K562 (cell line): ENCODE measurements around the gene FAM174C. TPM values are rescaled to one million over a fixed set of nuclear protein-coding genes. Genes with fewer than 3 reads are reported as not detected.

Experiments used
- ATAC-seq: fragments of 200-7000 bp; cut with Tn5 transposase; 3 replicates; pipeline ENCODE4 v1.9.1; 2020; ENCODE audit warnings: moderate library complexity
- BruUV-seq: library from RNA; stranded (reverse); fragments of 400-500 nt; replicated peaks from 2 replicates; lab custom pipeline; 2021; lab: Mats Ljungman, UMichigan
- CTCF ChIA-PET: fragments of 300-600 bp; formaldehyde crosslinking; extraction: SDS; loops from one replicate; lab custom pipeline; 2021; ENCODE audit warnings: low intra/inter-chr PET ratio; lab: Yijun Ruan, JAX
- POLR2A ChIA-PET: fragments of 300-600, 350-650 bp; sonication (Branson Sonifier 250); formaldehyde crosslinking; extraction: SDS; loops from one replicate; lab custom pipeline; 2021; ENCODE audit warnings: antibody characterized with exemption, inconsistent platforms; lab: Yijun Ruan, JAX
- DNase-seq, 4 experiments: peaks; one replicate each; pipeline versions ENCODE4 v3.0.0 to v3.0.0-alpha.2; 2011 to 2018; ENCODE audit warnings: low spot score in 3 of 4, mixed read lengths in 3 of 4; ENCODE audit errors: extremely low read depth in 1 of 4
- FAIRE-seq: peaks from 2 replicates; lab custom pipeline; 2011; peaks lifted over from hg19 to GRCh38; lab: Jason Lieb, UNC
- H2AFZ ChIP-seq: 2 replicates; pipeline ENCODE4 v1.6.0; 2011; ENCODE audit warnings: low read depth, low read length, control low read depth, inconsistent platforms
- H3K27ac ChIP-seq: fragments of 200-600 bp; 3 replicates; pipeline ENCODE4 v1.8.0; 2011; ENCODE audit warnings: low read depth, mild to moderate bottlenecking, control low read depth, inconsistent platforms, low read length, moderate library complexity, mixed read lengths; ENCODE audit errors: extremely low read depth
- H3K27me3 ChIP-seq, 2 experiments: fragments of 300-600 bp in 1 of 2; 2 replicates in 1 of 2; 3 replicates in 1 of 2; pipeline versions ENCODE4 v1.6.0 to v1.8.0; 2011; ENCODE audit warnings: inconsistent platforms in 2 of 2, low read length in 2 of 2, mild to moderate bottlenecking in 1 of 2, mixed read lengths in 1 of 2, moderate library complexity in 1 of 2; ENCODE audit not compliant: control insufficient read depth in 2 of 2, insufficient read depth in 2 of 2
- H3K36me3 ChIP-seq: fragments of 300-600 bp; 3 replicates; pipeline ENCODE4 v1.8.0; 2011; ENCODE audit warnings: mild to moderate bottlenecking, low read length, inconsistent platforms; ENCODE audit not compliant: control insufficient read depth, insufficient read depth
- H3K4me1 ChIP-seq, 2 experiments: fragments of 200-600 bp in 1 of 2; replicated peaks in 1 of 2; 2 replicates in 1 of 2; 3 replicates in 1 of 2; pipeline versions ENCODE4 v1.5.1 to v1.8.0; 2011; ENCODE audit warnings: inconsistent platforms in 2 of 2, low read length in 2 of 2, mild to moderate bottlenecking in 1 of 2, mixed read lengths in 1 of 2, moderate library complexity in 1 of 2; ENCODE audit not compliant: control insufficient read depth in 2 of 2, insufficient read depth in 2 of 2
- H3K4me2 ChIP-seq: 2 replicates; pipeline ENCODE4 v1.6.1; 2011; ENCODE audit warnings: low read length, control low read depth, inconsistent platforms, mixed read lengths; ENCODE audit not compliant: insufficient read depth
- H3K4me3 ChIP-seq: fragments of 200-600 bp; sonication (generic), shearing (Covaris generic); 2 replicates; pipeline ENCODE4 v1.5.1; 2016; ENCODE audit warnings: control low read depth, inconsistent platforms
- H3K79me2 ChIP-seq: fragments of 200-600 bp; 3 replicates; pipeline ENCODE4 v1.8.0; 2011; ENCODE audit warnings: low read length, inconsistent platforms; ENCODE audit not compliant: control insufficient read depth, insufficient read depth
- H3K9ac ChIP-seq, 2 experiments: 2 replicates each; pipeline versions ENCODE4 v1.6.0 to v1.6.1; 2011; ENCODE audit warnings: low read depth in 2 of 2, low read length in 2 of 2, control low read depth in 1 of 2, inconsistent platforms in 1 of 2, mild to moderate bottlenecking in 1 of 2, mixed read lengths in 1 of 2; ENCODE audit not compliant: insufficient read depth in 1 of 2
- H3K9me1 ChIP-seq: one replicate; pipeline ENCODE4 v1.6.0; 2011; ENCODE audit warnings: inconsistent platforms, mild to moderate bottlenecking, low read length, moderate library complexity; ENCODE audit not compliant: control insufficient read depth, insufficient read depth
- H3K9me3 ChIP-seq: replicated peaks from 2 replicates; pipeline ENCODE4 v1.5.1; 2011; ENCODE audit warnings: low read depth, low read length, inconsistent platforms; ENCODE audit not compliant: control insufficient read depth, insufficient read depth
- H4K20me1 ChIP-seq: replicated peaks from 2 replicates; pipeline ENCODE4 v1.6.1; 2011; ENCODE audit warnings: low read length, inconsistent platforms, mixed read lengths; ENCODE audit not compliant: control insufficient read depth, insufficient read depth
- BCLAF1 ChIP-seq, 2 experiments: fragments of 450-650 bp in 1 of 2; IDR thresholded peaks; 2 replicates each; pipeline ENCODE4 v1.6.1; 2011 to 2017; ENCODE audit warnings: low read depth in 2 of 2, antibody characterized with exemption in 1 of 2, borderline replicate concordance in 1 of 2, low read length in 1 of 2, mild to moderate bottlenecking in 1 of 2, mixed read lengths in 1 of 2; ENCODE audit not compliant: control insufficient read depth in 1 of 2
- DDX20 ChIP-seq: fragments of 450-650 bp; IDR thresholded peaks from 2 replicates; pipeline ENCODE4 v1.6.1; 2016; ENCODE audit warnings: missing genetic modification characterization, low read depth, mild to moderate bottlenecking, missing compliant biosample characterization, moderate library complexity
- HDAC6 ChIP-seq: IDR thresholded peaks from 2 replicates; pipeline ENCODE4 v1.6.1; 2012; ENCODE audit warnings: low read depth, mild to moderate bottlenecking, control low read depth, inconsistent platforms, low read length, moderate library complexity
- HEY1 ChIP-seq: fragments of 250-450 bp; sonication (Bioruptor Pico); IDR thresholded peaks from 2 replicates; pipeline ENCODE4 v1.5.0; 2020; ENCODE audit warnings: mild to moderate bottlenecking, moderate library complexity, borderline replicate concordance
- KLF6 ChIP-seq: fragments of 250-450 bp; sonication (Bioruptor Pico); IDR thresholded peaks from 2 replicates; pipeline ENCODE4 v1.4.0; 2020; ENCODE audit warnings: mild to moderate bottlenecking, moderate library complexity, borderline replicate concordance
- MECOM ChIP-seq: fragments of 250-450 bp; sonication (Bioruptor Pico); IDR thresholded peaks from 2 replicates; pipeline ENCODE4 v1.8.0; 2022; ENCODE audit warnings: inconsistent platforms
- MTA3 ChIP-seq: fragments of 450-650 bp; formaldehyde crosslinking; IDR thresholded peaks from 2 replicates; pipeline ENCODE4 v1.6.1; 2017; ENCODE audit warnings: mild to moderate bottlenecking, borderline replicate concordance
- MYBL2 ChIP-seq, 2 experiments: fragments of 450-650 bp in 1 of 2; sonication (generic) in 1 of 2; formaldehyde crosslinking in 1 of 2; IDR thresholded peaks; 2 replicates each; pipeline versions ENCODE4 v1.6.1 to v1.8.1; 2017 to 2022; ENCODE audit warnings: borderline replicate concordance in 1 of 2, inconsistent platforms in 1 of 2, low read depth in 1 of 2, mild to moderate bottlenecking in 1 of 2, missing genetic modification reagents in 1 of 2, moderate library complexity in 1 of 2
- OTX1 ChIP-seq: fragments of 450-650 bp; formaldehyde crosslinking; IDR thresholded peaks from 2 replicates; pipeline ENCODE4 v1.4.0; 2022; ENCODE audit warnings: mild to moderate bottlenecking
- ZBTB2 ChIP-seq: fragments of 450-650 bp; IDR thresholded peaks from 2 replicates; pipeline ENCODE4 v1.6.1; 2016; ENCODE audit warnings: antibody characterized with exemption
- ZFPM2 ChIP-seq: fragments of 250-450 bp; sonication (Bioruptor Pico); IDR thresholded peaks from 2 replicates; pipeline ENCODE4 v1.5.1; 2022; ENCODE audit warnings: mild to moderate bottlenecking
- ZNF184 ChIP-seq: sonication (generic); formaldehyde crosslinking; IDR thresholded peaks from 2 replicates; pipeline ENCODE4 v1.5.0; 2020; ENCODE audit warnings: missing genetic modification reagents
- ZNF79 ChIP-seq: fragments of 250-450 bp; sonication (Bioruptor Pico); IDR thresholded peaks from 2 replicates; pipeline ENCODE4 v1.4.0; 2020; ENCODE audit warnings: low read depth, mild to moderate bottlenecking, moderate library complexity
- ZSCAN29 ChIP-seq: fragments of 450-650 bp; IDR thresholded peaks from 2 replicates; pipeline ENCODE4 v1.6.1; 2017
- WGBS: fragments of 100-300 bp; shearing (Covaris generic); methylation state at CpG from one replicate; pipeline ENCODE4 v1.1.6; 2016; ENCODE audit warnings: low coverage, mixed read lengths; ENCODE audit not compliant: insufficient coverage; ENCODE audit errors: missing lambda C conversion rate; 5-methylcytosine and 5-hydroxymethylcytosine counted together
- in situ Hi-C: fragments of 300-500 bp; cut with MboI; formaldehyde crosslinking; loops from 4 replicates; pipeline ENCODE4 v1.15.0; 2018; ENCODE audit warnings: inconsistent platforms, mixed read lengths
- intact Hi-C: fragments of 100-400 bp; cut with micrococcal nuclease; formaldehyde crosslinking; loops from 2 replicates; pipeline ENCODE4 v1.14.2; 2022
- polyA plus RNA-seq, 8 experiments: library from polyadenylated mRNA; depleted of rRNA in 4 of 8; stranded (reverse) in 5 of 8; unstranded in 3 of 8; fragments of >200 nt; fragmentation: Nextera tagmentation in 2 of 8; fragmentation: Illumina TruSeq in 1 of 8; extraction: Ambion mirVana in 2 of 8; extraction: Trizol in 1 of 8; gene quantifications; 2 replicates each; pipeline versions ENCODE4 v1.2.1 to v1.2.3, GENCODE V29; 2011 to 2014; ENCODE audit warnings: inconsistent platforms in 1 of 8, missing spikeins in 1 of 8
- total RNA-seq, 7 experiments: library from RNA; depleted of rRNA in 6 of 7; stranded (reverse); fragments of >200 nt in 6 of 7; fragmentation: Illumina TruSeq in 2 of 7; extraction: Trizol in 2 of 7; gene quantifications; 2 replicates each; pipeline versions ENCODE4 v1.2.1 to v1.2.3, GENCODE V29; 2011 to 2021; ENCODE audit warnings: low replicate concordance in 1 of 7

FAM174C gene
- total and polyA plus RNA-seq, 9 of the 15 experiments (the other 6 are each of a cell fraction or from before 2014, with no cell fraction given): 0.66 to 89.6 (median 20.3) TPM

GRCh38 chr19:1266129-1266915 lies 9.0 kb upstream of the FAM174C start (continued):
- TF ChIP-seq OTX1: no peak
- TF ChIP-seq MTA3: peak; percentile 52; the same call in 1 of the 2 replicates

- H4K20me1 ChIP-seq: peaks cover 22% of the 10 kb centered on the region
- no TSS peak for BruUV-seq
- intact Hi-C loops (loop anchor here (1.0 kb wide), 2 partner anchors 18 to 23 kb away; no protein-coding TSS in a partner anchor), in situ Hi-C loops (no loop called here)
- H3K9ac ChIP-seq: peak overlapping the region; percentile 48 to 92
- CTCF ChIA-PET: interaction anchor here (1.3 to 3.3 kb wide), 3 partner anchors 14 to 23 kb away, joined by 5 to 51 read pairs (median 11); partner anchors contain the start of gene MIDN
- DNase-seq (peak in 3 of 4 experiments; percentile 41 to 82 (median 71)), ATAC-seq (peak; percentile 48), FAIRE-seq (peak; percentile 40)
- POLR2A ChIA-PET: interaction anchor here (0.5 to 3.0 kb wide), 11 partner anchors 8 to 130 kb away, joined by 3 to 90 read pairs (median 6); partner anchors contain the start of genes ATP5F1D and FAM174C
- no peaks in the 10 kb centered on the region for H3K9me3 ChIP-seq
- peak overlapping the region; percentile 83 for H3K4me2 ChIP-seq
- peak overlapping the region; percentile 59 for H3K4me3 ChIP-seq
- peak overlapping the region; percentile 69 for H3K27ac ChIP-seq
- WGBS: 2% methylated on average over 36 of the region's 59 CpGs
- peaks cover 32% of the 10 kb centered on the region for H3K79me2 ChIP-seq
- H2AFZ ChIP-seq: peak overlapping the region; percentile 73
- no peaks in the 10 kb centered on the region for H3K9me1 ChIP-seq
- H3K36me3 ChIP-seq: peaks cover 23% of the 10 kb centered on the region; the same call in 2 of the 3 replicates
- peaks cover 59 to 94% of the 10 kb centered on the region in 2 experiments for H3K4me1 ChIP-seq
- H3K27me3 ChIP-seq: no peaks in the 10 kb centered on the region
- TF ChIP-seq ZNF79 (no peak), DDX20 (tag) (no peak), ZFPM2 (no peak), ZBTB2 (peak; percentile 57; the same call in 1 of the 2 replicates), KLF6 (CRISPR knock-in tag) (no peak), ZNF184 (CRISPR knock-in tag) (no peak), ZSCAN29 (no peak), MYBL2 (IDR thresholded peaks at IDR 0.05; ENCODE audit: low read depth) (no peak), MYBL2 (CRISPR knock-in tag; IDR thresholded peaks at IDR 0.05; ENCODE audit: borderline replicate concordance) (no peak), HDAC6 (no peak), BCLAF1 (IDR thresholded peaks at IDR 0.05; ENCODE audit: borderline replicate concordance in 1 of 2, control insufficient read depth in 1 of 2, low read depth in 2 of 2, low read length in 1 of 2) (no peak), HEY1 (CRISPR knock-in tag) (no peak), MECOM (no peak)
Observed at GRCh38 chr19:1266916-1267476, 8.3 kb upstream of the FAM174C start.
